GM11168 (cell line): ENCODE results near the gene SSX4B.
"Not testable (repeated sequence)": the region's sequence is repeated elsewhere in the genome, so short reads cannot be mapped to it uniquely, and the experiment has no call there.

Experiments used
- in situ Hi-C: fragments of 300-500 bp; cut with MboI; formaldehyde crosslinking; loops from one replicate; pipeline ENCODE4 v1.12.0; 2022; ENCODE audit warnings: low sequenced_read_pairs; ENCODE audit not compliant: unreplicated experiment

The SSX4B gene

DNA sequence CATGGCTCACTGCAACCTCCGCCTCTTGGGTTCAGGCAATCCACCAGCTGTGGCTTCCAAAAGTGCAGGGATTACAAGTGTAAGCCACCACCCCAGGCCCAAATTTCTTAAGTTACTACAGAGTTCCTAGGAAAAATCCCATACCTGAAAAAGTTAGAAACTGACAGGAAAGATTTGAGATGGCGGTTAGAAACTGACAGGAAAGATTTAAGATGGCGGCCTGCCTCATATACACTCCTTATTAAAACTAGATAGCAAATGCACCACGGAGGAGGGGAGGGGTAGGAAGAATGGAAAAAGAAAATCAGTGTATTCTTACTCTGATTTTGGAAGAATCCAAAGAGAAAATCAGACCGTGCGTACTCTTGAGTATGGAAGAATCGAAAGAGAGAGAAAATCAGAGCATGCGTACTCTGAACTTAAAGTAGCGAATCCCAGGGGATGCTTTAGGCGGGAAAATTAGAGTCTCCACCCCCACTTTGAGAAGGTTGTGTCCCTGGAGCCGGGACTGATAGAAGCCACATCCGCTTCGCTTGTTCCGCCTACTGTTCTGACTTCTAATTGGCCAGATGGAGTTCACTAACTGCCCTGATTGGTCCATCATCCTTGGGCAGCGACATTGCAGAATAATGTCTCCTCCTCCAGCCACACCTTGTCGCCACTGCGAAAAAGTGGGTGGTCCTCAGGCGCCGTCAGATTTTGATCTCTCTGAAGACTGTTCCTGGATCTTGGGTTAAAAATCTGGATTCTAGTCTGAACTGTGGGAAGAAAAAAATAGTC, 55.3 kb downstream of the SSX4B start, which contains the start of gene SSX3:
SSX3 (minus strand) TSS at position 389 of the 780 bp plus-strand sequence. CDS start 1,454 bp downstream, outside the sequence.
- in situ Hi-C loops = not testable (repeated sequence)
